Karpas-422 (cell line): ENCODE data around the gene PDLIM7. TPM values are rescaled to one million over a fixed set of nuclear protein-coding genes. Genes with fewer than 3 reads are reported as not detected.
"Not testable (repeated sequence)": the region's sequence is repeated elsewhere in the genome, so short reads cannot be mapped to it uniquely, and the experiment has no call there.

ENCODE experiments used
- DNase-seq: peaks from one replicate; pipeline ENCODE4 v3.0.0-alpha.2; 2015
- H2AFZ ChIP-seq: fragments of 200-600 bp; sonication (generic); 2 replicates; pipeline ENCODE4 v1.6.1; 2014; ENCODE audit warnings: antibody characterized with exemption, low read length, mixed read lengths
- H3K27ac ChIP-seq: fragments of 200-600 bp; sonication (generic); 2 replicates; pipeline ENCODE4 v1.5.1; 2014; ENCODE audit warnings: mild to moderate bottlenecking, low read length, moderate library complexity
- H3K27me3 ChIP-seq: fragments of 200-600 bp; sonication (generic); 2 replicates; pipeline ENCODE4 v1.6.1; 2014; ENCODE audit warnings: low read length, mixed read lengths
- H3K36me3 ChIP-seq: fragments of 200-600 bp; sonication (generic); 2 replicates; pipeline ENCODE4 v1.6.1; 2014; ENCODE audit warnings: low read length, mixed read lengths; ENCODE audit not compliant: insufficient read depth
- H3K4me1 ChIP-seq: fragments of 200-600 bp; sonication (generic); 2 replicates; pipeline ENCODE4 v1.6.1; 2014; ENCODE audit warnings: mild to moderate bottlenecking, low read length, mixed read lengths
- H3K4me2 ChIP-seq: fragments of 200-600 bp; sonication (generic); 2 replicates; pipeline ENCODE4 v1.6.1; 2014; ENCODE audit warnings: low read length, low read depth, mild to moderate bottlenecking; ENCODE audit not compliant: poor library complexity, severe bottlenecking
- H3K4me3 ChIP-seq: fragments of 200-600 bp; sonication (generic); 2 replicates; pipeline ENCODE4 v1.5.1; 2014; ENCODE audit warnings: mild to moderate bottlenecking, antibody characterized with exemption, low read length, mixed read lengths
- H3K79me2 ChIP-seq: fragments of 200-600 bp; sonication (generic); 2 replicates; pipeline ENCODE4 v1.6.1; 2014; ENCODE audit warnings: mild to moderate bottlenecking, low read length, mixed read lengths
- H3K9ac ChIP-seq: fragments of 200-600 bp; sonication (generic); 2 replicates; pipeline ENCODE4 v1.6.0; 2014; ENCODE audit warnings: low read length
- H3K9me2 ChIP-seq: fragments of 200-600 bp; sonication (generic), shearing (Covaris generic); replicated peaks from 2 replicates; pipeline ENCODE4 v1.6.0; 2014; ENCODE audit warnings: mild to moderate bottlenecking, low read length, moderate library complexity; ENCODE audit not compliant: insufficient read depth
- H3K9me3 ChIP-seq: fragments of 300-700, 200-600 bp; sonication (generic); 2 replicates; pipeline ENCODE4 v1.6.1; 2014; ENCODE audit warnings: low read length, mixed read lengths
- H4K20me1 ChIP-seq: fragments of 200-600 bp; sonication (generic); 2 replicates; pipeline ENCODE4 v1.6.1; 2014; ENCODE audit warnings: mild to moderate bottlenecking, antibody characterized with exemption, low read length, low read depth; ENCODE audit not compliant: insufficient read depth
- total RNA-seq: library from RNA; depleted of rRNA; stranded (reverse); fragments of >200 nt; shearing (Covaris generic); gene quantifications from 2 replicates; pipeline ENCODE4 v1.2.3, GENCODE V29; 2014; ENCODE audit warnings: low replicate concordance

The PDLIM7 gene
- total RNA-seq, 1 experiment from 2014 or later: 53.6 TPM

- H3K9me3 ChIP-seq: no peaks in the 10 kb centered on the region
- no peak overlapping the region for H3K4me3 ChIP-seq
- H3K4me2 ChIP-seq: no peak overlapping the region
- no peak overlapping the region for H2AFZ ChIP-seq
- no peaks in the 10 kb centered on the region for H3K9me2 ChIP-seq
- no peaks in the 10 kb centered on the region for H3K27me3 ChIP-seq
- H3K36me3 ChIP-seq: peaks cover 12% of the 10 kb centered on the region; the same call in 1 of the 2 replicates
- DNase-seq: no peak
- H3K4me1 ChIP-seq: no peaks in the 10 kb centered on the region
- no peaks in the 10 kb centered on the region for H4K20me1 ChIP-seq
- H3K9ac ChIP-seq: no peak overlapping the region
- no peak overlapping the region for H3K27ac ChIP-seq
- H3K79me2 ChIP-seq: peaks cover 41% of the 10 kb centered on the region
Observed at GRCh38 chr5:177537389-177538361, 40.3 kb upstream of the PDLIM7 start.

- Histone ChIP-seq H3K4me2 (no peak overlapping the region), H3K27ac (no peak overlapping the region)
Observed at GRCh38 chr5:177536386-177536785, 39.0 kb upstream of the PDLIM7 start.

GRCh38 chr5:177535125-177535524 is 37.7 kb upstream of the PDLIM7 start:
- Histone ChIP-seq H3K4me3 (no peak overlapping the region), H3K27ac (no peak overlapping the region), H3K36me3 (peaks cover 10% of the 10 kb centered on the region; the same call in 1 of the 2 replicates), H3K79me2 (peaks cover 20% of the 10 kb centered on the region), H3K9ac (no peak overlapping the region), H4K20me1 (no peaks in the 10 kb centered on the region), H3K4me2 (no peak overlapping the region), H3K9me2 (no peaks in the 10 kb centered on the region), H3K9me3 (no peaks in the 10 kb centered on the region), H3K4me1 (no peaks in the 10 kb centered on the region), H3K27me3 (no peaks in the 10 kb centered on the region), H2AFZ (no peak overlapping the region)
- no peak for DNase-seq

More at GRCh38 chr5:177536386-177536785, 39.0 kb upstream of the PDLIM7 start:
- no peak for DNase-seq
- Histone ChIP-seq H3K27me3 (no peaks in the 10 kb centered on the region), H3K79me2 (peaks cover 29% of the 10 kb centered on the region), H4K20me1 (no peaks in the 10 kb centered on the region), H3K9ac (no peak overlapping the region), H3K9me3 (no peaks in the 10 kb centered on the region), H3K9me2 (no peaks in the 10 kb centered on the region), H3K4me1 (no peaks in the 10 kb centered on the region), H3K36me3 (peaks cover 10% of the 10 kb centered on the region; the same call in 1 of the 2 replicates), H3K4me3 (no peak overlapping the region), H2AFZ (no peak overlapping the region)

GRCh38 chr5:177534433-177534832 is 37.0 kb upstream of the PDLIM7 start:
- DNase-seq, H3K4me2 ChIP-seq, H3K36me3 ChIP-seq, H3K9ac ChIP-seq, H3K9me3 ChIP-seq, H2AFZ ChIP-seq, H3K4me1 ChIP-seq, H3K9me2 ChIP-seq, H3K27me3 ChIP-seq, H3K27ac ChIP-seq, H4K20me1 ChIP-seq, H3K4me3 ChIP-seq: not testable (repeated sequence)
- H3K79me2 ChIP-seq: peaks cover 16% of the 10 kb centered on the region

- DNase-seq: no peak
- Histone ChIP-seq H3K9me3 (no peaks in the 10 kb centered on the region), H3K27ac (no peak overlapping the region), H4K20me1 (no peaks in the 10 kb centered on the region), H3K4me1 (no peaks in the 10 kb centered on the region), H3K9me2 (no peaks in the 10 kb centered on the region), H3K27me3 (no peaks in the 10 kb centered on the region), H3K36me3 (peaks cover 4% of the 10 kb centered on the region; the same call in 1 of the 2 replicates), H2AFZ (no peak overlapping the region), H3K79me2 (peaks cover 7% of the 10 kb centered on the region; the same call in 1 of the 2 replicates), H3K4me2 (no peak overlapping the region), H3K9ac (no peak overlapping the region), H3K4me3 (no peak overlapping the region)
Observed at GRCh38 chr5:177531209-177531940, 34.0 kb upstream of the PDLIM7 start.

GRCh38 chr5:177530638-177531037 is 33.2 kb upstream of the PDLIM7 start:
- H3K27me3 ChIP-seq: no peaks in the 10 kb centered on the region
- no peak overlapping the region for H2AFZ ChIP-seq
- no peak overlapping the region for H3K9ac ChIP-seq
- peaks cover 4% of the 10 kb centered on the region; the same call in 1 of the 2 replicates for H3K36me3 ChIP-seq
- H3K9me3 ChIP-seq: no peaks in the 10 kb centered on the region
- H3K4me2 ChIP-seq: no peak overlapping the region
- no peak overlapping the region for H3K27ac ChIP-seq
- DNase-seq: no peak
- H3K4me1 ChIP-seq: no peaks in the 10 kb centered on the region
- H3K4me3 ChIP-seq: no peak overlapping the region
- H3K9me2 ChIP-seq: no peaks in the 10 kb centered on the region
- no peaks in the 10 kb centered on the region for H4K20me1 ChIP-seq
- peaks cover 7% of the 10 kb centered on the region; the same call in 1 of the 2 replicates for H3K79me2 ChIP-seq

GRCh38 chr5:177529247-177530203 is 32.1 kb upstream of the PDLIM7 start:
- Histone ChIP-seq H3K4me2 (no peak overlapping the region), H3K27ac (no peak overlapping the region), H4K20me1 (no peaks in the 10 kb centered on the region), H3K4me3 (no peak overlapping the region), H3K4me1 (no peaks in the 10 kb centered on the region), H3K9ac (no peak overlapping the region), H3K9me2 (no peaks in the 10 kb centered on the region), H3K27me3 (no peaks in the 10 kb centered on the region), H3K79me2 (0 out of 2 replicates have a peak, but pooled peaks cover 5% of the 10 kb centered on the region), H3K9me3 (no peaks in the 10 kb centered on the region), H3K36me3 (peaks cover 8% of the 10 kb centered on the region; the same call in 1 of the 2 replicates), H2AFZ (no peak overlapping the region)
- DNase-seq: no peak
